ENCODE results near the gene TNFRSF25. TPM values are rescaled to one million over a fixed set of nuclear protein-coding genes. Genes with fewer than 3 reads are reported as not detected.

The TNFRSF25 gene
- total and polyA plus RNA-seq, 9 of the 15 experiments (the other 6 are each of a cell fraction or from before 2014, with no cell fraction given) = 0.24 to 0.49 TPM; not detected in 7

- TF ChIP-seq ZNF277 (CRISPR knock-in tag; IDR thresholded peaks at IDR 0.05; ENCODE audit: borderline replicate concordance) (no peak), POLR2A (conservative IDR thresholded peaks at IDR 0.05) (no peak), E2F8 (IDR thresholded peaks at IDR 0.05; ENCODE audit: low read depth, partially characterized antibody) (no peak), KLF10 (CRISPR knock-in tag; IDR thresholded peaks at IDR 0.05) (no peak), RAD21 (CRISPR knock-in tag; conservative IDR thresholded peaks at IDR 0.05 in 1 of 2, IDR thresholded peaks at IDR 0.05 in 1 of 2) (peak in 1 of 2 experiments; percentile 36; a peak in 2 of 4 replicates), FUS (optimal IDR thresholded peaks at IDR 0.05; ENCODE audit: low read depth, low read length) (no peak), ZNF655 (CRISPR knock-in tag; IDR thresholded peaks at IDR 0.05) (no peak), E2F6 (IDR thresholded peaks at IDR 0.05; ENCODE audit: borderline replicate concordance in 1 of 2, extremely low read depth in 1 of 2, insufficient read depth in 1 of 2, insufficient read length in 1 of 2, low read depth in 1 of 2, low read length in 1 of 2, poor library complexity in 1 of 2, severe bottlenecking in 1 of 2) (peak in 1 of 2 experiments; percentile 20), GTF2E2 (tag; IDR thresholded peaks at IDR 0.05) (no peak), HCFC1 (IDR thresholded peaks at IDR 0.05; ENCODE audit: low read depth, low read length) (peak; percentile 45), SMARCE1 (IDR thresholded peaks at IDR 0.05) (no peak), CTCFL (IDR thresholded peaks at IDR 0.05; ENCODE audit: borderline replicate concordance, insufficient read depth, low read depth, low read length, poor library complexity, severe bottlenecking) (peak; percentile 42), SMC3 (conservative IDR thresholded peaks at IDR 0.05; ENCODE audit: insufficient read depth, low read depth, low read length) (peak; percentile 34; the same call in 1 of the 2 replicates), ZNF232 (CRISPR knock-in tag; IDR thresholded peaks at IDR 0.05) (no peak), ID3 (CRISPR knock-in tag; IDR thresholded peaks at IDR 0.05) (no peak), ID3 (tag; IDR thresholded peaks at IDR 0.05) (no peak), WHSC1 (IDR thresholded peaks at IDR 0.05; ENCODE audit: low read length) (no peak), CREB1 (IDR thresholded peaks at IDR 0.05) (no peak), CREB1 (CRISPR knock-in tag; IDR thresholded peaks at IDR 0.05) (peak; percentile 51; the same call in 1 of the 2 replicates), SMARCC2 (IDR thresholded peaks at IDR 0.05; ENCODE audit: low read depth) (no peak)
These were observed 6.4 kb upstream of the TNFRSF25 start (continued) for GRCh38 chr1:6472391-6472790.
